ENCODE results near the gene CCNI2. TPM values are rescaled to one million over a fixed set of nuclear protein-coding genes. Genes with fewer than 3 reads are reported as not detected.
A peak's percentile ranks its signal among the peaks of the same experiment; 100 is the strongest.

The CCNI2 gene
- total and polyA plus RNA-seq, 9 of the 15 experiments (the other 6 are each of a cell fraction or from before 2014, with no cell fraction given), result 0.05 to 1.7 (median 0.81) TPM; not detected in 5

DNA sequence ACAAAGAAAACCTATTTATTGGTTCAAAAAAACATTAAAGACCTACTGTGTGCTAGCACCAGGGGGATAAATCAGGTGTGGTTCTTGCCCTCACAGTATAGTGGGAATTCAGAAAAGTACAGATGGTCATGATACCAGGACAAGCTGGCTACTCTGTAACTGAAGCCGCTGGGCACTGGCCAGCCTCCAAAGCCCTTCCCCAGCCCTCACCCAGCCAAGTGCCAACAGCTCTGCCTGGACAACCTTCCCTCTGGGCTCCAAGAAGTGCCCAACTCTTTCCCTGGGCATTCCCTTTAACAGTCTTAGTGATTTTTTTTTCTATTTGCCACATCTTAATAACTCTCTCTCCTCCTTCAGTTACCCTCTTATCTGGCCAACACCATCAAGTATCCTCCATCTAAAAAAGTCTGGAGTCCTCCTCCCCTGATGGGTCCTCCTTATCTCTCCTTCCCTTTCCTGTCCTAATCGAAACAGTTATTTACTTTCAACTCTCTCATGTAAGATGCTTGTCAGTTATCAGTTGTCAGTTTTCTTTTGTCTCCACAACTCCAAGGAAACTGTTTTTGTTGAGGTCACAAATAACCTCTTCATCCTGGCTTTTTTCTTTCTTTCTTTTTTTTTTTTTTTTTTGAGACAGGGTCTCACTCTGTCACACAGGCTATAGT is 43.1 kb downstream of the CCNI2 start (continued):
- TF ChIP-seq CEBPZ (IDR thresholded peaks at IDR 0.05; ENCODE audit: borderline replicate concordance, low read depth, low read length) (no peak), MXD1 (CRISPR knock-in tag; IDR thresholded peaks at IDR 0.05; ENCODE audit: borderline replicate concordance, poor library complexity, severe bottlenecking) (no peak), KDM2B (CRISPR knock-in tag; IDR thresholded peaks at IDR 0.05) (no peak), EGR1 (conservative IDR thresholded peaks at IDR 0.05) (no peak), CAMTA2 (CRISPR knock-in tag; conservative IDR thresholded peaks at IDR 0.05) (no peak), ELF4 (CRISPR knock-in tag; IDR thresholded peaks at IDR 0.05) (0 out of 2 replicates have a peak, but pooled peaks have one; percentile 35), ZNF124 (CRISPR knock-in tag; IDR thresholded peaks at IDR 0.05) (no peak), NCOA1 (IDR thresholded peaks at IDR 0.05; ENCODE audit: low read depth) (0 out of 2 replicates have a peak, but pooled peaks have one; percentile 29), PRPF4 (IDR thresholded peaks at IDR 0.05; ENCODE audit: insufficient read depth, low read depth, low read length, poor library complexity, severe bottlenecking) (no peak), XRCC5 (IDR thresholded peaks at IDR 0.05; ENCODE audit: low read depth, low read length) (no peak), SETDB1 (IDR thresholded peaks at IDR 0.05; ENCODE audit: low read length) (no peak), TAL1 (IDR thresholded peaks at IDR 0.05) (peak; percentile 70), HMG20B (CRISPR knock-in tag; IDR thresholded peaks at IDR 0.05) (no peak), RNF2 (IDR thresholded peaks at IDR 0.05) (peak; percentile 65; the same call in 1 of the 2 replicates), SMARCA4 (IDR thresholded peaks at IDR 0.05) (peak; percentile 88), ZNF347 (CRISPR knock-in tag; IDR thresholded peaks at IDR 0.05; ENCODE audit: low read depth) (no peak), ZNF431 (CRISPR knock-in tag; IDR thresholded peaks at IDR 0.05) (no peak)
- TF ChIP-seq, protein P1, sequence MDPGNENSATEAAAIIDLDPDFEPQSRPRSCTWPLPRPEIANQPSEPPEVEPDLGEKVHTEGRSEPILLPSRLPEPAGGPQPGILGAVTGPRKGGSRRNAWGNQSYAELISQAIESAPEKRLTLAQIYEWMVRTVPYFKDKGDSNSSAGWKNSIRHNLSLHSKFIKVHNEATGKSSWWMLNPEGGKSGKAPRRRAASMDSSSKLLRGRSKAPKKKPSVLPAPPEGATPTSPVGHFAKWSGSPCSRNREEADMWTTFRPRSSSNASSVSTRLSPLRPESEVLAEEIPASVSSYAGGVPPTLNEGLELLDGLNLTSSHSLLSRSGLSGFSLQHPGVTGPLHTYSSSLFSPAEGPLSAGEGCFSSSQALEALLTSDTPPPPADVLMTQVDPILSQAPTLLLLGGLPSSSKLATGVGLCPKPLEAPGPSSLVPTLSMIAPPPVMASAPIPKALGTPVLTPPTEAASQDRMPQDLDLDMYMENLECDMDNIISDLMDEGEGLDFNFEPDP (CRISPR knock-in tag; IDR thresholded peaks at IDR 0.05), result no peak
- TF ChIP-seq, protein P2, sequence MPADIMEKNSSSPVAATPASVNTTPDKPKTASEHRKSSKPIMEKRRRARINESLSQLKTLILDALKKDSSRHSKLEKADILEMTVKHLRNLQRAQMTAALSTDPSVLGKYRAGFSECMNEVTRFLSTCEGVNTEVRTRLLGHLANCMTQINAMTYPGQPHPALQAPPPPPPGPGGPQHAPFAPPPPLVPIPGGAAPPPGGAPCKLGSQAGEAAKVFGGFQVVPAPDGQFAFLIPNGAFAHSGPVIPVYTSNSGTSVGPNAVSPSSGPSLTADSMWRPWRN (IDR thresholded peaks at IDR 0.05; ENCODE audit: low read depth), result peak; percentile 60; the same call in 1 of the 2 replicates
- TF ChIP-seq, protein P3, sequence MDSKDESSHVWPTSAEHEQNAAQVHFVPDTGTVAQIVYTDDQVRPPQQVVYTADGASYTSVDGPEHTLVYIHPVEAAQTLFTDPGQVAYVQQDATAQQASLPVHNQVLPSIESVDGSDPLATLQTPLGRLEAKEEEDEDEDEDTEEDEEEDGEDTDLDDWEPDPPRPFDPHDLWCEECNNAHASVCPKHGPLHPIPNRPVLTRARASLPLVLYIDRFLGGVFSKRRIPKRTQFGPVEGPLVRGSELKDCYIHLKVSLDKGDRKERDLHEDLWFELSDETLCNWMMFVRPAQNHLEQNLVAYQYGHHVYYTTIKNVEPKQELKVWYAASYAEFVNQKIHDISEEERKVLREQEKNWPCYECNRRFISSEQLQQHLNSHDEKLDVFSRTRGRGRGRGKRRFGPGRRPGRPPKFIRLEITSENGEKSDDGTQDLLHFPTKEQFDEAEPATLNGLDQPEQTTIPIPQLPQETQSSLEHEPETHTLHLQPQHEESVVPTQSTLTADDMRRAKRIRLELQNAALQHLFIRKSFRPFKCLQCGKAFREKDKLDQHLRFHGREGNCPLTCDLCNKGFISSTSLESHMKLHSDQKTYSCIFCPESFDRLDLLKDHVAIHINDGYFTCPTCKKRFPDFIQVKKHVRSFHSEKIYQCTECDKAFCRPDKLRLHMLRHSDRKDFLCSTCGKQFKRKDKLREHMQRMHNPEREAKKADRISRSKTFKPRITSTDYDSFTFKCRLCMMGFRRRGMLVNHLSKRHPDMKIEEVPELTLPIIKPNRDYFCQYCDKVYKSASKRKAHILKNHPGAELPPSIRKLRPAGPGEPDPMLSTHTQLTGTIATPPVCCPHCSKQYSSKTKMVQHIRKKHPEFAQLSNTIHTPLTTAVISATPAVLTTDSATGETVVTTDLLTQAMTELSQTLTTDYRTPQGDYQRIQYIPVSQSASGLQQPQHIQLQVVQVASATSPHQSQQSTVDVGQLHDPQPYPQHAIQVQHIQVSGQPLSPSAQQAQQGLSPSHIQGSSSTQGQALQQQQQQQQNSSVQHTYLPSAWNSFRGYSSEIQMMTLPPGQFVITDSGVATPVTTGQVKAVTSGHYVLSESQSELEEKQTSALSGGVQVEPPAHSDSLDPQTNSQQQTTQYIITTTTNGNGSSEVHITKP (IDR thresholded peaks at IDR 0.05; ENCODE audit: partially characterized antibody), result no peak

All from K562 (cell line).